Thyroid gland (tissue), 4 donors: ENCODE measurements around the gene RYR2. TPM values are rescaled to one million over a fixed set of nuclear protein-coding genes. Genes with fewer than 3 reads are reported as not detected.

Experiments
- DNase-seq, 2 donors: peaks; one replicate each; pipeline ENCODE4 v3.0.0-alpha.2; 2019
- H3K27ac ChIP-seq, 3 donors: fragments of 200-600 bp; sonication (generic); 1 replicate in 2 of 3; 2 replicates in 1 of 3; pipeline ENCODE4 v1.5.1; 2016 to 2019; ENCODE audit warnings: mild to moderate bottlenecking in 1 of 3, moderate library complexity in 1 of 3
- H3K27me3 ChIP-seq: fragments of 200-600 bp; sonication (generic); one replicate; pipeline ENCODE4 v1.5.1; 2019
- H3K36me3 ChIP-seq, 2 donors: fragments of 200-600 bp; sonication (generic); one replicate each; pipeline ENCODE4 v1.5.1; 2016 to 2019
- H3K4me1 ChIP-seq, 2 donors: fragments of 200-600 bp; sonication (generic); one replicate each; pipeline ENCODE4 v1.5.1; 2017 to 2019
- H3K4me3 ChIP-seq, 3 donors: fragments of 200-600 bp; sonication (generic); replicated peaks in 1 of 3; 1 replicate in 2 of 3; 2 replicates in 1 of 3; pipeline ENCODE4 v1.5.1; 2016; ENCODE audit warnings: mild to moderate bottlenecking in 1 of 3
- H3K9me3 ChIP-seq: fragments of 200-600 bp; sonication (generic); one replicate; pipeline ENCODE4 v1.5.1; 2017
- POLR2A ChIP-seq, 2 donors: fragments of 450-650 bp; IDR thresholded peaks; one replicate each; pipeline ENCODE4 v1.6.1; 2017; ENCODE audit warnings: antibody characterized with exemption in 2 of 2, mild to moderate bottlenecking in 2 of 2, moderate library complexity in 1 of 2
- WGBS, 2 donors: methylation state at CpG; one replicate each; pipeline ENCODE4 v1.1.5; 2017; 5-methylcytosine and 5-hydroxymethylcytosine counted together
- intact Hi-C: fragments of 100-400 bp; cut with DNase I; formaldehyde crosslinking; loops from one replicate; pipeline ENCODE4 v1.15.1; 2023
- total RNA-seq, 4 donors: library from RNA; depleted of rRNA; stranded (reverse); fragments of >200 nt; gene quantifications; one replicate each; pipeline ENCODE4 v1.2.3, GENCODE V29; 2016
- TF ChIP-seq, protein P1 (sequence below), 6 experiments: fragments of 200-600 bp in 3 of 6; fragments of 450-650 bp in 3 of 6; sonication (generic) in 3 of 6; IDR thresholded peaks; one replicate each; pipeline ENCODE4 v1.5.1; 2016 to 2019; ENCODE audit warnings: antibody characterized with exemption in 6 of 6, mild to moderate bottlenecking in 2 of 6, inconsistent platforms in 1 of 6, moderate library complexity in 1 of 6

RYR2 gene
- total RNA-seq, 4 donors from 2014 or later, result 6.6 to 31.8 (median 28.2) TPM

- H3K27me3 ChIP-seq, result no peaks in the 10 kb centered on the region
- no peak for DNase-seq
- no peaks in the 10 kb centered on the region for H3K36me3 ChIP-seq
- H3K9me3 ChIP-seq, result no peaks in the 10 kb centered on the region
- intact Hi-C loops, result no loop called here
- no peak overlapping the region for H3K4me3 ChIP-seq
- peaks cover 0 to under 1% of the 10 kb centered on the region in 2 donors for H3K4me1 ChIP-seq
- H3K27ac ChIP-seq, result no peak overlapping the region
- TF ChIP-seq, protein P1, sequence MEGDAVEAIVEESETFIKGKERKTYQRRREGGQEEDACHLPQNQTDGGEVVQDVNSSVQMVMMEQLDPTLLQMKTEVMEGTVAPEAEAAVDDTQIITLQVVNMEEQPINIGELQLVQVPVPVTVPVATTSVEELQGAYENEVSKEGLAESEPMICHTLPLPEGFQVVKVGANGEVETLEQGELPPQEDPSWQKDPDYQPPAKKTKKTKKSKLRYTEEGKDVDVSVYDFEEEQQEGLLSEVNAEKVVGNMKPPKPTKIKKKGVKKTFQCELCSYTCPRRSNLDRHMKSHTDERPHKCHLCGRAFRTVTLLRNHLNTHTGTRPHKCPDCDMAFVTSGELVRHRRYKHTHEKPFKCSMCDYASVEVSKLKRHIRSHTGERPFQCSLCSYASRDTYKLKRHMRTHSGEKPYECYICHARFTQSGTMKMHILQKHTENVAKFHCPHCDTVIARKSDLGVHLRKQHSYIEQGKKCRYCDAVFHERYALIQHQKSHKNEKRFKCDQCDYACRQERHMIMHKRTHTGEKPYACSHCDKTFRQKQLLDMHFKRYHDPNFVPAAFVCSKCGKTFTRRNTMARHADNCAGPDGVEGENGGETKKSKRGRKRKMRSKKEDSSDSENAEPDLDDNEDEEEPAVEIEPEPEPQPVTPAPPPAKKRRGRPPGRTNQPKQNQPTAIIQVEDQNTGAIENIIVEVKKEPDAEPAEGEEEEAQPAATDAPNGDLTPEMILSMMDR (IDR thresholded peaks at IDR 0.05), result no peak
- TF ChIP-seq POLR2A (IDR thresholded peaks at IDR 0.05), result no peak
These were observed 21.0 kb downstream of the RYR2 start for GRCh38 chr1:237062976-237063375.

DNA sequence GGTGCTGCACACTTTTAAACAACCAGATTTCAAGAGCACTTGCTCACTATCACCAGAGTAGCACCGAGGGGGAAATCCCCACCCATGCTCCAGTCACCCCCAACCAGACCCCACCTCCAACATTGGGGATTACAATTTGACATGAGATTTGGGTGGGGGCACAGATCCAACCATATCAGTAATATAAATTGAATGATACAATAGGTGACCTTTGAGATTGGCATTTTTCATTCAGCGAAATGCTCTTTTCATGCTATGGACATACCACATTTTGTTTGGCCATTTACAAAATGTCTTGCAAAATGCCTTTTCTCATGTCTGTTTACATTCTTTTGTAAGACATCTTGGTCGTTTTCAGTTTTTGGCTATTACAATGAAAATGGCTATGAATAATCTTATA lies 23.9 kb downstream of the RYR2 start:
- no peaks in the 10 kb centered on the region for H3K9me3 ChIP-seq
- TF ChIP-seq POLR2A (IDR thresholded peaks at IDR 0.05), result no peak
- no peak overlapping the region for H3K27ac ChIP-seq
- no peak overlapping the region for H3K4me3 ChIP-seq
- intact Hi-C loops, result no loop called here
- no peaks in the 10 kb centered on the region for H3K36me3 ChIP-seq
- H3K27me3 ChIP-seq, result no peaks in the 10 kb centered on the region
- no peaks in the 10 kb centered on the region for H3K4me1 ChIP-seq
- 80 to 89% methylated on average over 3 of the region's 3 CpGs for WGBS, 2 donors
- no peak for DNase-seq

DNA sequence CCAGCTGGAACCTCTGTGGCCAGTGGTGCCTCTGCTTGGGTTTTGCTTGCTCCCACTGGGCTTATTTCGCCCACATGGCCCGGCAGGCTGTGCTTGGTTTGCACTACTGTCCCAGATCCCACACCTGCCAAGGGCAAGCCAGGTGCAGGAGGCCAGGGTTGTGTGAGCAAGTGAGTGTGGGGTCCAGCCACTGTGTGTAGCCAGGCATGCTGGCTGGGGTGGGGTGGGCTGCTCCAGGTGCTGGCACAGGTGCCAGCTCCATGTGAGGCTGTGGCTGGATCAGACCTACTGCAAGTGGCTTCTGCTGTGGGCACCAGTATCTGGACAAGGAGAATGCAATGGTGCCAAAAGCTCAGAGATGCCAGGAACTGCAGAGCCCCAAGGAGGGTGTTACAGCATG lies 28.5 kb downstream of the RYR2 start:
- Histone ChIP-seq H3K27ac (no peak overlapping the region), H3K4me3 (no peak overlapping the region), H3K4me1 (no peaks in the 10 kb centered on the region), H3K27me3 (no peaks in the 10 kb centered on the region), H3K36me3 (no peaks in the 10 kb centered on the region), H3K9me3 (no peaks in the 10 kb centered on the region)
- intact Hi-C loops, result no loop called here
- no peak for DNase-seq
- no peak for TF ChIP-seq POLR2A (IDR thresholded peaks at IDR 0.05)
- TF ChIP-seq, protein P1 (IDR thresholded peaks at IDR 0.05), result no peak
- 69 to 100% methylated on average over 2 of the region's 2 CpGs for WGBS, 2 donors

- no peak for DNase-seq
- intact Hi-C loops, result no loop called here
- WGBS, 2 donors, result 90 to 91% methylated on average over 14 to 24 of the region's 25 CpGs
These were observed 29.8 kb downstream of the RYR2 start for GRCh38 chr1:237071641-237072420.

GRCh38 chr1:237074371-237075117 lies 32.6 kb downstream of the RYR2 start:
- TF ChIP-seq POLR2A (IDR thresholded peaks at IDR 0.05), result no peak
- TF ChIP-seq, protein P1 (IDR thresholded peaks at IDR 0.05), result no peak
- H3K4me3 ChIP-seq, result no peak overlapping the region
- no peak for DNase-seq
- no peaks in the 10 kb centered on the region for H3K9me3 ChIP-seq
- no peaks in the 10 kb centered on the region for H3K4me1 ChIP-seq
- intact Hi-C loops, result no loop called here
- WGBS, 2 donors, result 92% methylated on average over 11 of the region's 11 CpGs
- H3K27me3 ChIP-seq, result no peaks in the 10 kb centered on the region
- H3K36me3 ChIP-seq, result no peaks in the 10 kb centered on the region
- H3K27ac ChIP-seq, result no peak overlapping the region

More at GRCh38 chr1:237071641-237072420, 29.8 kb downstream of the RYR2 start:
- Histone ChIP-seq H3K27ac (no peak overlapping the region), H3K27me3 (no peaks in the 10 kb centered on the region), H3K4me1 (no peaks in the 10 kb centered on the region), H3K36me3 (no peaks in the 10 kb centered on the region), H3K9me3 (no peaks in the 10 kb centered on the region), H3K4me3 (no peak overlapping the region)
- no peak for TF ChIP-seq POLR2A (IDR thresholded peaks at IDR 0.05)
- TF ChIP-seq, protein P1 (IDR thresholded peaks at IDR 0.05), result no peak
